ENCODE measurements around the gene NFIB. TPM values are rescaled to one million over a fixed set of nuclear protein-coding genes. Genes with fewer than 3 reads are reported as not detected.

NFIB gene
- total RNA-seq, 1 donor from 2014 or later, result 9.4 TPM

DNA sequence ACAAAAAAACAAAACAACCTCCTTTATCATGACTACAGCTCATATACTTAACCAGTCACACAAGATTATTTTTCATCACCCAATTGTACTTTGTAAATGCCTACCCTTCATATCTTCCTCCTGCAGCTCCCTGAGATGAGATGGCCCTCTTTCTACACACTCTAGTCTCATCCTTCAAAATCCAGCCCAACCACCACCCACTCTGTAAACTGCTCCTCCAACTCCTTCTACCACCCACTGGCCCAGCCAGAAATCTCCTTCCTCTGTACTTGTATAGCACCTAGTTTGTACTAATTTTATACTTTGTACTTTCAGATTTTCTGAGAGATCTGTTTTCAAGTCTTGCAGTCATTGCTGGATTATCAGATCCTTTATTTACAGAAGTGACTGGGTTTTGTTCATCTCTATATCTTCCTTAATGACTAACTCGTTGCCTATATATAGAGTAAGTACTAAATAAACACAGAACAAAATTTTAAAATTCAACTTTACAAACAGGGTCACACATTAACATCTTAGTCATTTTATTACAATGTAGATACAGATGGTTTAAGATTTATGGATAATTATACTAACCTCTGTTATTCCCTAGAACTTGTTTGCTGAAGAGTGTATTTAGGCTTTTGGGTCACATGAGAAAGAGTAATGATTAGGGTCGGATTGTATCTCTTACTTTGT is 155.7 kb downstream of the NFIB start:
- Mint-ChIP-seq H3K4me1 (ENCODE audit: low read depth, unreplicated experiment) (no peaks in the 10 kb centered on the region), H3K36me3 (ENCODE audit: low read depth, unreplicated experiment) (no peaks in the 10 kb centered on the region), H3K4me3 (ENCODE audit: unreplicated experiment) (no peak overlapping the region), H3K27me3 (ENCODE audit: low read depth, unreplicated experiment) (no peaks in the 10 kb centered on the region), H3K27ac (ENCODE audit: unreplicated experiment) (no peak overlapping the region), H3K9me3 (ENCODE audit: unreplicated experiment) (no peaks in the 10 kb centered on the region)
- H3K4me3 ChIP-seq (ENCODE audit: insufficient read depth, low read depth, low read length), result no peak overlapping the region
- no peak overlapping the region for H3K9ac ChIP-seq (ENCODE audit: low read length)
- FAIRE-seq (no peak), DNase-seq (ENCODE audit: low read depth) (no peak)
- peaks cover 9% of the 10 kb centered on the region for H4K20me1 ChIP-seq (ENCODE audit: insufficient read depth, low read length)
- peaks cover 13% of the 10 kb centered on the region for H3K79me2 ChIP-seq (ENCODE audit: insufficient read depth, low read length)
- no peaks in the 10 kb centered on the region for H3K9me3 ChIP-seq (ENCODE audit: insufficient read depth, low read depth, low read length)
- no peak for TF ChIP-seq EZH2 (IDR thresholded peaks at IDR 0.05; ENCODE audit: insufficient read depth, low read length)
- TF ChIP-seq CTCF (IDR thresholded peaks at IDR 0.05; ENCODE audit: insufficient read depth, low read depth, low read length), result no peak
- no peaks in the 10 kb centered on the region for H3K27me3 ChIP-seq (ENCODE audit: insufficient read depth, low read length)
- H3K36me3 ChIP-seq (ENCODE audit: insufficient read depth, low read length), result no peaks in the 10 kb centered on the region
- no peak overlapping the region for H3K27ac ChIP-seq (ENCODE audit: low read depth, low read length)
- H2AFZ ChIP-seq (ENCODE audit: low read depth, low read length), result no peak overlapping the region
- H3K4me1 ChIP-seq (ENCODE audit: insufficient read depth, low read length), result peaks cover 9% of the 10 kb centered on the region
- no peak overlapping the region for H3K4me2 ChIP-seq (ENCODE audit: low read length)

DNA sequence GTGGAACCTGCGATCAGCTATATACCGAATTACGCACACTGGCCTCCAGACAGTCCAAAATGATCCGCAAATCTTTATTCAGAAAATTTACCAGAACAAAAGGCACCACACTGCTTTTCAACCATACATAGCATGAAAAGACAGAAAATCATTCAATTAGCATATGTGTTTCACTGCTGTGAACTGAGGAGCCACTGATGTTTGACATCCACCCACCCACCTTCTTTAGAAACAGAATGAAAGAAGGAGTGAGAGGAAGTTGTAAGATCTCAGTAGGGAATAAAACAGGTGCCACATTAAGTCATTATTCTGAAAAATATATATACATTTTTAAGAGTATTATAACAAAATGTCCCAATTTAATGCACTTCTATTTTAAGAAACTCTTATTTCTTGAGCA is 156.8 kb downstream of the NFIB start:
- Mint-ChIP-seq H3K27ac (ENCODE audit: unreplicated experiment) (no peak overlapping the region), H3K9me3 (ENCODE audit: unreplicated experiment) (no peaks in the 10 kb centered on the region), H3K27me3 (ENCODE audit: low read depth, unreplicated experiment) (no peaks in the 10 kb centered on the region), H3K36me3 (ENCODE audit: low read depth, unreplicated experiment) (no peaks in the 10 kb centered on the region), H3K4me3 (ENCODE audit: unreplicated experiment) (no peak overlapping the region), H3K4me1 (ENCODE audit: low read depth, unreplicated experiment) (no peaks in the 10 kb centered on the region)
- Histone ChIP-seq H3K79me2 (ENCODE audit: insufficient read depth, low read length) (peaks cover 11% of the 10 kb centered on the region), H3K9me3 (ENCODE audit: insufficient read depth, low read depth, low read length) (no peaks in the 10 kb centered on the region), H3K27me3 (ENCODE audit: insufficient read depth, low read length) (no peaks in the 10 kb centered on the region), H3K36me3 (ENCODE audit: insufficient read depth, low read length) (no peaks in the 10 kb centered on the region), H4K20me1 (ENCODE audit: insufficient read depth, low read length) (peaks cover 9% of the 10 kb centered on the region), H3K4me1 (ENCODE audit: insufficient read depth, low read length) (peaks cover 9% of the 10 kb centered on the region), H3K27ac (ENCODE audit: low read depth, low read length) (no peak overlapping the region), H3K9ac (ENCODE audit: low read length) (no peak overlapping the region), H3K4me3 (ENCODE audit: insufficient read depth, low read depth, low read length) (no peak overlapping the region), H2AFZ (ENCODE audit: low read depth, low read length) (no peak overlapping the region), H3K4me2 (ENCODE audit: low read length) (no peak overlapping the region)
- TF ChIP-seq EZH2 (IDR thresholded peaks at IDR 0.05; ENCODE audit: insufficient read depth, low read length), result no peak
- TF ChIP-seq CTCF (IDR thresholded peaks at IDR 0.05; ENCODE audit: insufficient read depth, low read depth, low read length), result no peak
- no peak for FAIRE-seq
- DNase-seq (ENCODE audit: low read depth), result no peak

GRCh38 chr9:14156046-14156445 is 157.9 kb downstream of the NFIB start:
- no peaks in the 10 kb centered on the region for H3K9me3 ChIP-seq (ENCODE audit: insufficient read depth, low read depth, low read length)
- Mint-ChIP-seq H3K27me3 (ENCODE audit: low read depth, unreplicated experiment) (no peaks in the 10 kb centered on the region), H3K4me1 (ENCODE audit: low read depth, unreplicated experiment) (no peaks in the 10 kb centered on the region), H3K9me3 (ENCODE audit: unreplicated experiment) (no peaks in the 10 kb centered on the region), H3K27ac (ENCODE audit: unreplicated experiment) (no peak overlapping the region), H3K36me3 (ENCODE audit: low read depth, unreplicated experiment) (no peaks in the 10 kb centered on the region), H3K4me3 (ENCODE audit: unreplicated experiment) (no peak overlapping the region)
- TF ChIP-seq CTCF (IDR thresholded peaks at IDR 0.05; ENCODE audit: insufficient read depth, low read depth, low read length), result no peak
- no peak for TF ChIP-seq EZH2 (IDR thresholded peaks at IDR 0.05; ENCODE audit: insufficient read depth, low read length)
- DNase-seq (ENCODE audit: low read depth) (no peak), FAIRE-seq (no peak)
- H3K4me2 ChIP-seq (ENCODE audit: low read length), result no peak overlapping the region
- no peak overlapping the region for H2AFZ ChIP-seq (ENCODE audit: low read depth, low read length)
- peaks cover 13% of the 10 kb centered on the region for H3K79me2 ChIP-seq (ENCODE audit: insufficient read depth, low read length)
- peaks cover 14% of the 10 kb centered on the region for H4K20me1 ChIP-seq (ENCODE audit: insufficient read depth, low read length)
- no peak overlapping the region for H3K9ac ChIP-seq (ENCODE audit: low read length)
- H3K4me3 ChIP-seq (ENCODE audit: insufficient read depth, low read depth, low read length), result no peak overlapping the region
- no peaks in the 10 kb centered on the region for H3K36me3 ChIP-seq (ENCODE audit: insufficient read depth, low read length)
- peaks cover 9% of the 10 kb centered on the region for H3K4me1 ChIP-seq (ENCODE audit: insufficient read depth, low read length)
- no peaks in the 10 kb centered on the region for H3K27me3 ChIP-seq (ENCODE audit: insufficient read depth, low read length)
- no peak overlapping the region for H3K27ac ChIP-seq (ENCODE audit: low read depth, low read length)
